T-helper 22 cell (primary cell): ENCODE measurements around the gene TAF4.

ENCODE experiments used
- DNase-seq: peaks from one replicate; pipeline ENCODE4 v3.0.0-alpha.2; 2020; ENCODE audit warnings: low read depth

The TAF4 gene

DNA sequence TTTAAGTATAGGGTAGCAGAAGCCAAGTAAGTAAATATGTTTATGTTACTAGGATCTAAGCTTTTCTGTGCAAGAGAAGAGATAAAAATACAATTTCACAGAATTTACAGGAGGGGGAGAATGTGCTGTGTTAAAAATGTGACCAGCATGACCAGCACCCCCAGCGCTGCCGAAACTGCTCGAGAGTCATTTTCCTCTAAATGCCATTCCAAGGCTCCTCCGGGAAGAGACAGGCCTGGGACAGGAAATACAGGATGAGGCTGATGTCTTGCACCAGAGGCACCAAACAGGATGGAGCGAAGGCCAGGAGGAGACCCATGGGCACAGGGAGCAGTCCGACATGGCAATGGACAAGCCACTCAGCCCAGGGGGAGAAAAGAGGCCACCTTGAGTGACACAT is 21.1 kb downstream of the TAF4 start:
- DNase-seq, result no peak

DNA sequence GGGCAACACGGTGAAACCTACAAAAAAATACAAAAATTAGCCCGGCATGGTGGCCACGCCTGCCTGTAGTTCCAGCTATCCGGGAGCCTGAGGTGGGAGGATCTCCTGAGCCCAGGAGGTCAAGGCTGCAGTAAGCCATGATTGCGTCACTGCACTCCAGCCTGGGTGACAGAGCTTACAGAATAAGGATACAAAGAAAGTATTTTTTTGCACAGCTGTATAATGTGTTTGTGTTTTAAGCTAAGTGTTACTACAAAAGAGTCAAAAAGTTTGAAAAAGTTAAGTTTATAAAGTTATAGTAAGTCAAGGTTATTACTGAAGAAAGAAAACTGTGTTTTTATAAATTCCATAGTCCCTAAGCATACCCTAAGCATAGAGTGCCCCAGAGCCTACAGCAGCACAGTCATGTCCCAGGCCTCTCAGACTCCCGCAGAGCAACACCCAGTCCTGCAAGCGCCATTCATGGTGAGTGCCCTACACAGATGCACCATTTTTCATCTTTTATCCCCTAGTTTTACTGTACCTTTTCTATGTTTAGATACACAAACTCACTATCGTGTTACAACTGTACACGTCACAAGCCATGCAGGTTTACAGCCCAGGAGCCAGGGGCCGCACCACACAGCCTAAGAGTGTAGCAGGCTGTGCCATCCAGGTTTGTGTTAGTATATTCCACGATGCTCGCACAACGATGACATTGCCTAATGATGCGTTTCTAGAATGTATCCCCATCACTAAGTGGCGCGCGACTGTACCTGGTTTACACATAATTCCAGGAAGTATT is 22.4 kb downstream of the TAF4 start:
- DNase-seq, result no peak

DNA sequence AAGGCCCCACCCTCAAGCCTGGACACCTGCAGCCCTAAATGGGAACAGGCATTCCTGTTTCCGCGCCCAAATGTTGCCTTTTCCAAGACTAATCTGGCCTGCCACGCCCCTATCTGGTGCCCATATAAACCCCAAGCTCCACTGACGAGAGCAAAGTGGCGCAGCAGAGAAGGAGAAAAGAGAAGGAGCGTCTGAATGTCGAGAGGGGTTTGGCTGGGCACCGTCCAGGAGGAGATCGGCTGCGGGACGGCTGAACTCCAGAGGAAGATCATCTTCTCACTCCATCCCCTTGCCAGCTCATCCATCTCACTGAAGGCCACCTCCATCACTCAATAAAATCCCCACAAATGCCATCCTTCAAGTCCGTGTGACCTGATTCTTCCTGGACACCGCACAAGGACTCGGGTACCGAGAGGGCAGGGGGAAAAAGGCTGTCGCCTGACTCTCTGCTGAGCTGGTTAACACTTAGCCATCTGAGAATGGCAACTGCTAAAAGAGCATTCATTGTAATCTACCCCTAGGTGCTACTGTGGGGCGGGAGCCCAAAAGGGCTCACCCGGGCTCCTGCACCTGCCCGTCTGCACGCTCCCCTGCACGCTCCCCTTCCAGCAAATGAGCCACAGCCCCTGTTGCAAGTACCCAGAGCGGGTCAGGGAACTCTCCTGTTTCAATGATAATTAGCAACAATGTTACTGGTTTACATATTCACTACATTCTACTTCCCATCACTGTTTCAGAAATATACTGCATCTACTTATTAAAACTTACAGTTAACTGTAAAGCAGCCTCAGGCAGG is 23.5 kb downstream of the TAF4 start:
- no peak for DNase-seq

DNA sequence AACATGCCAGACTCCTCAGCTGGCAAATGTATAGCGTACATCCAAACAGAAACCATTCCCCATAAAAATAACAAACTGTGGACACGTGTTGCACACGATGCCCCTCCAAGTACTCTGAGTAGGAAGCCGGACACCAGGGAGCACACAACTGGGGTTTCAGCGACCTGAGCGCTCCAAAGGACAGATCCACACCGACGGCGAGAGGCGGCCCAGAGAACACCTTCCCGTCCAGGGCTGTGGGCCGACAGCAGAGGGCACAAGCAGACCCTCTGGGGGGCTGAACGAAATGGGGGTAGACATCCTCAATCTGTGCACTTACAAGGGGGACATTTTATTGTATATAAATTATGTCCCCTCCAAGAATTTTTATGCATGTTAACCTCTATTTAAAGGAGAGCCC is 24.7 kb downstream of the TAF4 start:
- DNase-seq, result no peak

DNA sequence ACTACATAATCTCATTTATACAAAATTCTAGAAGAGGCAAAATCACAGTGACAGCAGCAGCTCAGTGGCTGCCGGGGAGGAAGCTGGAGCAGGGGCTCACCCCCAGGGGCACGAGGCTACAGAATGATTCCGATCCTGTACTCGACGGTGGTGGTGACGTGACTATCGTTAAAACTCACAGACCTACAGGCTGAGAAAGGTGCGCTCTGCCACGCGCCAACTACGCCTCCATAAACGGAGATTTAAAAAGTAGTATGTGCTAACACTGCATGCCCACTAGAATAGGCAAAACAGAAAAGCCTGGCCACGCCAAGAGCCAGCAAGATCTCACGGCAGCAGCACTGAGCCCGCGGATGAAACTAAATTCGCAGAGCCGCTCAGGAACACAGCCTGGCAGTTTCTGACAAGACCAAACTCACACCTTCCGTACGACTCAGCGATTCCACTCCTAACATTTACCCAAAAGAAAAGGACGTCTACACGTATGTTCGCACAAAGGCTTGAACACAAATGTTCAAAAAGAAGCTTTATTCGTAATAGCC is 25.2 kb downstream of the TAF4 start:
- no peak for DNase-seq

DNA sequence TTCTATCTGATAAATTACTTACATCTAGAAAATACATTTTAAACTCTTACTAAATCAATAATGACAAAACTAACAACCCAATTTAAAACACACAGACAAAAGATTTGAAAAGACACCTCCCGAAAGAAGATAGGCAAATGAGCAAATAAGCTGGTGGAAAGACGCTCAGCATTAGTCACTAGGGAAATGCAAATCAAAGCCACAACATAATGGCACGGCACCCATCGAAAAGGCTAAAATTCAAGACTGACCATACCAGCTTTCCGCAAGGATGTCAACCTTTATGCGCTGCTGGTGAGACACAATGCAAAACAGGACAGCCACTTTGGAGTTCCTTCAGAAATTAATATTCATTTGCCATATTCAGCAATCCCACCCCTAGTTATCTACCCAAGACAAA is 25.9 kb downstream of the TAF4 start:
- no peak for DNase-seq

DNA sequence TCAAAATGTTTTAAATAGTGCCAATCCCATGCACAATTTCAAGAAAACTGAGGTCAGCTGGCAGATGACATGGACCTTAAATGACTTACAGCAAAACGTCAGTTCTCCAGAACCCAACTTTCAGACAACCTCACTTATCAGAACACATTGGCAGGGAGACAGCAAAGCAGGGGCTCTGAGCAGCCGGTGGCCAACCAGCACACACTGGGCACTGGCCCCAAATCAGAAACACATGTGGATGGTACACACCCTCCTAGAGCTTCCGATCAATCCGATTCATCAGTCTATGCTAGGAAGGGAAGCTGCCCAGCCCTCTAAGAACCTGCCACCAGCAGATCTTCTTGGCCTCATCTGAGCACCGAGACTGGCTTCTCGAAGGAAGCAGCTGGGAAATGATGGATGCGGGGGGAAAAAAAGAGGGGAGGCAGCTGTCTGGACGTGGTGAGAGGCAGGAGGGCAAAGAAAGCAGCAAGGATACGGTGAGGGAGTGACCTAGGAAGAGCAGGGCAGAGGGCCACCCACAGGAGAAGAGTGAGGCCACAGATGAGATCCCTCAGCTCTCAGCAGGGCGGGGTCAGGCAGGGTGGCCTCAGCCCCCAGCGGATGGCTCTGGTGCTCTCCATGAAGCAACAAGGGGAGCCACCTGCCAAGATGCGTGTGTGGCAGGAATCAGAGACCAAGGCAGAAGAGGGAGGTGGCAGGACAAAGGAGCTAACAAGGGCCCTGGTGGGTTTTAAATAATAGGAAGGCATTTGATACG is 32.9 kb downstream of the TAF4 start:
- no peak for DNase-seq

DNA sequence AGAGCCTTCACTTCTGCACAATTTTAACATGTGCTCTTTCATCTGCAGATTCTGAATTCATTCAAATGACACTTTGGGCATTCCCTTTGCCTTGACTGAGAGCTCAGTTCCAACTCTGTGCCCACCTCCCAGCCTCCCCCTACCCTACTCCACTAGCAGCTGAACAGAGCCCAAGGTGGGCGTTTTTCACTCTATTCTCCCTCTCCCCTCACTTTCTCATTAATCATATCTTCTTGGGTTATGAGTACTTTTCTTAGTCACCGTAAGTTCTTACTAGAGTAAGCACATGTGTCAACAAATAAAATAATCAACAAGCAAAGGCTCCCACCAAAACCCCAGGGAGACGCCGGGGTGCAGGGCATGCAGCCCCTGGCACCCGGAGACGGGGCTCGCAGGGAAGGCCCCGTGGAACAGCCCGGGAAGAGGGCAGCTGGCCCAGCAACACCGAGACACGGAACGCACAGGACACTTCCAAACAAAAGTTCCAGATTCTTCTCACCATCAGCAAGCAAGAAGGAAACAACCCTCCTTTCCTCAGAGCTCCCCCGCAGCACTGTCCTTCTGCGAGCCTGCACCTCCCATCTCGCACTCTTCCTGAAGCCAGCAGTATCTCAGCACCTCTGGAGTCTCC is 34.1 kb downstream of the TAF4 start:
- no peak for DNase-seq

DNA sequence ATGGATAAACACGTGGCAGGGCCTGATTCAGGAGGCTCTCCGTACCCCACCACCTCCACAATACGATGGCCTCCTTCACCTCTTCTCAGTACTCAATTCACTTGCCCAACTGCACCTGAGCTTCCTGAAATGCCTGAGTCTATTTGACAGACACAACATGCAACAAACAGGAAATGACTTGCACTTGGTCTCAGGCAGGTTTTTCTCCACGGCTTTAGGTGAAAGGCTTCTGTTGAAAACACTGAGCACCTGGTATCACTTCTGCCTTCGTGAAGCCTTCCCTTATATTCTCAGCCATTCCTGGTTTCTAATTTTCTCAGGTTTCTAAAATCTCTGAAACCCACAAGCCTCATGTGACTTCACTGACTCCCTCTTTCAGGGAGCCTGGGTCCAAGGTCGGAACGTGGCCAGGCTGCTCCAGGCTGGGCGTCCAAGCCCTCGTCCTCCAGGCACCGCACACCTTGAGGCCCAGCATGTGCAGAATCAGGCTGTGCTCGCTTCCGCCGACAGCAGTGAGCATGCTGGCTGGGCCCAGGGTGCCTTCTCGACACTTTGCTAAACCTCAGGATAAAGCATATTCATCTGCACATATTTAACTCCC is 34.7 kb downstream of the TAF4 start:
- no peak for DNase-seq

DNA sequence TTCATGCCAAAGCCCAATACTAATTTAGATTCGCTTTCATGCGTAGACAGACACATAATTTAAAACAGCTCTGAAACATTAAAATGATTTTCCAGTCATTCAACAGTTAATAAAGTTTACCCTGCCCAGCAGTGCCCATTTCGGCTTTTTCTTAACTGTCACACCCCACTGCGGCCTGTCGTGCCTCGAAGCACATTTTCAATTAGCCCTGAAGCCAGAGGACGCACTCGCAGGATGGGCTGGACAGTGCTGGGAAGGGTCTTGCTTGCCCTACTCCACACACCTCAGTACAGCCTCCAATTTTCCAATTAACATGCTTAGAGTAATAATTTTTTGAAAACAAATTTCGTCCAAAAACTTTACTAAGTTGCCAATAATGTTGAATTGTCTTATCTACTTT is 35.3 kb downstream of the TAF4 start:
- no peak for DNase-seq

DNA sequence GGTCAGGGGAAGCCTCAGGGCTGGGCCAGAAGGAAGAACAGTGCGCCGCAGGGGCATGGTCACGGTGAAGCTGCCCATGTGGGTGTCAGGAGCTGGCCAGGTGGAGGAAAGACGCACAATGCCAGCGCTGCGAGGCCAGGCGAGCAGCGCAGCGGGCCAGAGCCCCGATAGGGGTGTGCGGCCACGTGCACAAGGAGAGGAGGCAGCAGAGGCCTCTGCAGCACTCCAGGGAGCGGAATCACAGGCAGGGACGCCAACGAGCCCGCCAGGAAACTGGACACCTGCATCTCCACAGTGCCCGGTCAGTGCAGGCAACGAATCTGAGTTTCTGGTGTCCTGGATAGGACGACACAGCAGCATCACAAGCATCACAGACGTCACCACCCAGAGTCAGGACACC is 35.7 kb downstream of the TAF4 start:
- no peak for DNase-seq

DNA sequence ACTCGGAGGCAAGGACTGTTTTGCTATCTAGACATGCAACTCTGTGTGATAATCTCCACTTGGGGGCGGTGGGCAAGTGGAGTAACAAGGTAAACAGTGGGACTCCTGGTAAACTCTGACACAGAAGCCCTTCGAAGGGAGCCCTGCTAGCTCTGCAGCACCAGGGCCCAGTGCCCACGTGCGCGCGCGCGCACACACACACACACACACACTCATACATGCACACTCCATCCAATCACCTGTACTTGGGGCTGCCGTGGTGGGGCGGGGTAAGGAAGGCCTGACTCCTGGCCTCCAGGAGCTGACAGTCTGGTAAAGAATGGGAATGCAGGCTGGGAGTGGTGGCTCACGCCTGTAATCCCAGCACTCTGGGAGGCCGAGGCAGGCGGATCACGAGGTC is 36.4 kb downstream of the TAF4 start:
- no peak for DNase-seq

DNA sequence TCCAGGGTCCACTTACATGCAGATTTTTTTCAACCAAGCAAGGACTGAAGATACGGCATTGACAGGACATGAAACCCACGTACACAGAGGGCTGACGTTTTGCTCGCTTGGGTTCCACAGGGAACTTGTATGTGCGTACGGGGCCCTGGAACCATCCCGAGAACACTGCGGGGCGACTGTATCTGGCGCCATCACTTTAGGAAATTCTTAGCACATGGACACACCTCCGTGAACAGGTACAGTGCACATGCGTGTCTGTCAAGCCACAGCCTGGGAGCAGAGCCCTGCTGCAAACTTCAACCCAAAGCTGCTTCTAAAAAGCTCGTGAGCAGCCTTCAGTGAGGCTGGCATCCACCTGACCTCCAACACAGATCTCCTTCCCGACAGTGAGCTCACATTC is 37.3 kb downstream of the TAF4 start:
- DNase-seq, result no peak

DNA sequence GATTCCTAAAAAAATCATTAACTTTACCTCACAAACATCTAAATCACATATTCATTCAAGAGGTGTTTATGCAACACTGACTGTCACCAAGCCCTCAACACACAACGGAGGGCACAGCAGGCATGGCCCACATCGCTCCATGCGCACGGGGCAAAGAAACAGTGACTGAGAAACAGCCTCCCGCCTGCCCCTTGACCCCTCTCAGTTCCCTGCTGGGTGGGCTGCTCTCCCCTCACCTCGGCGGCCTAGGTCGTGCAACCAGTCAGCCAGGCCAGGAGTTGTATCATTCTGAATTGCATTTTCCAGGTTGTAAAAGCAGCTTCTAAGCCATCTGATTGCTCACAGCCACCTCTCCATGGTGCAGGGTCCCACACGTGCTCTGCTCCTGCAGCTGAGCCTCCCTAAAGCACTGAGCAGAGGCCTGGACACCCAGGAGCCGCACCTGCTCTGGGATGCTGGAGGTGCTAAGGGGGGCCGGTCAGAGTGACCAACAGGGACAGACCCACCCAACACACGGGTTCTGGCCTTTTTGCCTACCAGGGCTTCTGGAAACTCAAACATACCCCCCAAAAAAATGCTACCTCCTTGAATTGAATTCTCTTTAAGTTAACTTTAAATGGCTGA is 37.9 kb downstream of the TAF4 start:
- no peak for DNase-seq

DNA sequence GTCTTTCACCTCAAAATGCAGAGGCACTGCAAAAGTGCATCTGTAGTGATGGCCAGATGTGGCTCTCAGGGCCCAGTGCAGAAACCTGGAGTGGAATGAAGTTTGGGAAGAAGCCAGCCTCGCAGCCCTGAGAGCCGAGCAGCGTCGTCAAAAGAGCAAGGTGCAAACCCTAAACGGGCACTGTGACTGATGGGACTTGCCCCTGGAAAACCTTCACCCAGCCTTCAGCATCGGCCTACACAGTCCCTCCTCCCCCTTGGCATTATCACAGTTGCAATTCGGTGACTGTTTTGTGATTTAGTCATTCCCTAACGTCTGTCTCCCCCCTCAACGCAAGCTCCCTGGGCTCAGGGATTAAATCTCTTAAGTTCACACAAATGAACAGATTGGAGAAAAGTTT is 38.6 kb downstream of the TAF4 start:
- no peak for DNase-seq

DNA sequence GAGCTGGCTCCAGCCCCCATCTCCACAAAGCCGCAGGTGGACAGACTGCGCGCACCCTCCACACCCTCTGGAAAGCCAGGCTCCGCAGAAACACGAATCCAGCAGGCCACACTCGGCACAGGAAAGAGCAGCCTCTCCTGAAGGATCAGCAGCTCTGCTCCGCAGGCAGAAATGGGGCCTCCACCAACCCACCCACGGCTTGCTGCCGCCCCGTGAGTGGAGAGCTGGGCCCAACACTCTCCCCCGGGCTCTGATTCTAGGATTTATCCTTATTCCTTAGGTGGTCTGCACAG is 39.2 kb downstream of the TAF4 start:
- DNase-seq, result no peak

DNA sequence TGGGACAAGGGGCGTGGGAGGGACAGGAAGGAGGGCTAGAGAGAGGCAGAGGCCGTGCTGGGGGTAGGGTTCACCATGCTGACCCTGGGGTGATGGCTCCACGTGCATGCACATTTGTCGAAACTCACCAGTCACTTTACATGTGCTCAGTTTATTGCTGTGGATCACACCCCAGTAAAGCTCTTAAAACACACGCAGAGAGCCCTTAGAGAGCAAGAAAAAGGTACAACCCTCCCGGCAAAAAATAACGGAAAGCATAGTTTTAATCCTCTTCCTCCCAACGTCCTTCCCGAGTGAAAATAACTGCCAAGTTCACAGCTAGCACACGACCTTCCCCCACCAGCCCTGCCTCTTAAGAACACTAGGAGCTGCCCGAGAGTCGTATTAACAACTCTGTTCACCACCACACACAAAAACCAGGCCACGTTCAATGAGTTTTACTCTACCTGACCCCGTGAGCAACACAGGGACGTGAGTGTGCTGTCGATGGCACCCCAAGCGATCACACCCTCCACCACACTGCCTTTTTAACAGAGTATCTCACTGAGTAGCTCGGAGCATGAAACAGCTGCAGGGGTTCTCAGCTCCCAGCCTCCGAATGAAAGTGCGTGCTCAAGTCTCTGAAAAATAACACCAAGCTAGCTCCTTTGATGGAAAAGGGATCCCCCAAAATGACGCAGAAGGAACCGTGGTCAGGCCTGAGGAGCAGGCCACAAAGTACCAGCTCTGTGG is 39.7 kb downstream of the TAF4 start:
- no peak for DNase-seq

DNA sequence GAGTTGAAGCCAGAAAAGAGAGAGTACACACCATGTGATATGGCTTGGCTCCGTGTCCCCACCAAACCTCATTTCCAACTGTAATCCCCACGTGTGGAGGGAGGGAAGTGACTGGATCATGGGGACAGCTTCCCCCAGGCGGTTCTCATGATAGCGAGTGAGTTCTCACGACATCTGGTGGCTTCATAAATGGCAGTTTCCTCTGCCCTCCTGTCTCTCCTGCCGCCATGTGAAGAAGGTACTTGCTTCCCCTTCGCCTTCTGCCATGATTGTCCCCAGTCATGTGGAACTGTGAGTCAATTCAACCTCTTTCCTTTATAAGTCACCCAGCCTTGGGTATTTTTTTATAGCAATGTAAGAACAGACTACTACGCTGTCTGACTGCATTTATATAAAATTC is 40.3 kb downstream of the TAF4 start:
- no peak for DNase-seq

DNA sequence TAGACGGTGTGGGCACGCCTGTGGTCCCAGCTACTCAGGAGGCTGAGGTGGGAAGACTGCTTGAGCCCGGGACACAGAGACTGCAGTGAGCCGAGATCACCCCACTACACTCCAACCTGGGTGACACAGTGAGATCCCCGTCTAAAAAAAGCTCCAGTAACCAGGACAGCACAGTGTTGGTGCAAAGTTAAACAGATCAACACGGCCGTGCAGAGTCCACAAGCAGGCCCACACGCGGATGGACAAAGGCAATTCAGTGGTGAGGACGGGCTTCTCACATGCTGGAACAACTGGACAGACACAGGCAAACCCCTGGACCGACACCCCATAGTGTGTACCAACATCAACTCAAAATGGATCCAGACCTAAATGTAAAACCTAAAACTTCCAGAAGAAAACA is 41.7 kb downstream of the TAF4 start:
- DNase-seq, result no peak

DNA sequence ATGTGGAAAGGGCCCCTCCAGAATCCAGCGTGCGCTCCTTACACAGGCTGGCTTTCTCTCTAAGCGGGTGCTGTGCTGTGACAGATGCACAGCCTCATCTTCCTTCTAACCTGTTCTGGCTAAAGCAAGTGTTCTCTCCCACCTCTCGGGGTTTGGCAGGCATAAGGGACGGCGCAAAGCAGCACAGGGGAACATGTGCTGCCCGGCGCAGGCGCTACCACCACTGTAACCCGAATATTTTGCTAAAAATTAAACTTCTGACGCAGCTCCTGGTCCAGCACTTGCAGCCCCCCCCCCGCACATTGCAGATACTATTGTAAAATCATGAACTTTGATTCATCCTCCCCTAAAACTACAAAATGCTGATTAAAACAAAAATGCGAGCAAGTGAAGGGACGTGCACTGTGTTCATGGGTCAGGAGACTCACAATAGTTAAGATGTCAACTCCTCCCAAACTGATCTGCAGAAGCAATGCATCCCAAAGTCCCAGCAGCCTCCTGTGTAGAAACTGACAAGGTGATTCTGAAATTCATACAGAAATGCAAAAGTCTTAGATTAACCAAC is 43.0 kb downstream of the TAF4 start:
- DNase-seq, result no peak
